Measurements from ENCODE around the gene SIPA1L2. TPM values are rescaled to one million over a fixed set of nuclear protein-coding genes. Genes with fewer than 3 reads are reported as not detected.

SIPA1L2 gene
- total RNA-seq, 1 donor from 2014 or later = 18.1 TPM

- no peak for TF ChIP-seq CTCF (IDR thresholded peaks at IDR 0.05)
- Histone ChIP-seq H3K4me1 (no peaks in the 10 kb centered on the region), H3K27me3 (no peaks in the 10 kb centered on the region), H3K9me3 (no peaks in the 10 kb centered on the region), H3K36me3 (no peaks in the 10 kb centered on the region), H3K27ac (no peak overlapping the region), H3K4me3 (no peak overlapping the region)
- intact Hi-C loops (cut with DNase I) = no loop called here
- DNase-seq (ENCODE audit: low spot score in 2 of 2) = no peak
These were observed 39.2 kb downstream of the SIPA1L2 start for GRCh38 chr1:232590744-232591082.

- Histone ChIP-seq H3K9me3 (no peaks in the 10 kb centered on the region), H3K27ac (no peak overlapping the region), H3K4me1 (no peaks in the 10 kb centered on the region), H3K4me3 (no peak overlapping the region), H3K36me3 (no peaks in the 10 kb centered on the region), H3K27me3 (no peaks in the 10 kb centered on the region)
- intact Hi-C loops (cut with DNase I) = no loop called here
- no peak for DNase-seq (ENCODE audit: low spot score in 2 of 2)
- no peak for TF ChIP-seq CTCF (IDR thresholded peaks at IDR 0.05)
These were observed 39.9 kb downstream of the SIPA1L2 start for GRCh38 chr1:232589812-232590743.

DNA sequence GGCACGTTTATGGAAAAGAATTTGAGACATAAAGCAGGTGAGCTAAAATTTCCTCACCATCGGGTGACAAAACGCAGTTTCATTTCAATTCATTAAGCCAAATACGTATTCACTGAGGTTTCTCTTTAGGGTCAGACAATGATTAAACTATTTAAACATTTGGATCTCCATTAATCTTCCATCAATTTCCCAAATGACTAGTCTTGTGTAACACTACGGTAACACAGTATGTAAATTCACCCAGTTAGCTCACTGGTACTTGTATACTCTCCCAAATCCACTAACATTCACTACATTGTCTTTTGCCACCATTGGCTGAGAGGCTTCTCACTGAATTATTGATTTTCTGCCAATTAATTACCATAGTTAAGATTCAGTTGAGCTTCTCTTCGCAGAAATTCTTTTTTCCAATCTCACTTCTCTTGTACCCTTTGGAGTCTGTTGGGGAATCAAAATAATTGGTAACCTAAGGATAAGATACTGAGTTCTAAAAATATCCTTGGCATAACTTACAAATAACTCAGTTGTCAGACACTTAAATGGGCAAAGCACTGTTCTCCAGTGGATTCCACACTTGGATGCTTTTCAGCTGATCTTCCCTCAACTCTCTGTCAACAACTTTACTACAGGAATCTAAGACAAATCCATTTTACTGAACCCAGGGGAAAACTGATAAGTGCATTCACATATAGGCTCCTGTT is 40.7 kb downstream of the SIPA1L2 start:
- no peak for TF ChIP-seq CTCF (IDR thresholded peaks at IDR 0.05)
- Histone ChIP-seq H3K4me3 (no peak overlapping the region), H3K27ac (no peak overlapping the region), H3K27me3 (no peaks in the 10 kb centered on the region), H3K36me3 (no peaks in the 10 kb centered on the region), H3K9me3 (no peaks in the 10 kb centered on the region), H3K4me1 (no peaks in the 10 kb centered on the region)
- intact Hi-C loops (cut with DNase I) = no loop called here
- no peak for DNase-seq (ENCODE audit: low spot score in 2 of 2)

- no peaks in the 10 kb centered on the region for H3K4me1 ChIP-seq
- intact Hi-C loops (cut with DNase I) = no loop called here
- TF ChIP-seq CTCF (IDR thresholded peaks at IDR 0.05) = no peak
- H3K27me3 ChIP-seq = no peaks in the 10 kb centered on the region
- H3K4me3 ChIP-seq = no peak overlapping the region
- no peaks in the 10 kb centered on the region for H3K36me3 ChIP-seq
- no peaks in the 10 kb centered on the region for H3K9me3 ChIP-seq
- no peak overlapping the region for H3K27ac ChIP-seq
- DNase-seq (ENCODE audit: low spot score in 2 of 2) = no peak
These were observed 42.6 kb downstream of the SIPA1L2 start for GRCh38 chr1:232587141-232588008.

GRCh38 chr1:232586679-232587078 is 43.3 kb downstream of the SIPA1L2 start:
- Histone ChIP-seq H3K9me3 (no peaks in the 10 kb centered on the region), H3K27me3 (no peaks in the 10 kb centered on the region), H3K4me1 (no peaks in the 10 kb centered on the region), H3K36me3 (no peaks in the 10 kb centered on the region), H3K4me3 (no peak overlapping the region), H3K27ac (no peak overlapping the region)
- intact Hi-C loops (cut with DNase I) = no loop called here
- TF ChIP-seq CTCF (IDR thresholded peaks at IDR 0.05) = no peak
- DNase-seq (ENCODE audit: low spot score in 2 of 2) = no peak

Measured in ascending aorta (tissue), 2 donors.